ENCODE data around the gene RBPMS2.

Gene RBPMS2

DNA sequence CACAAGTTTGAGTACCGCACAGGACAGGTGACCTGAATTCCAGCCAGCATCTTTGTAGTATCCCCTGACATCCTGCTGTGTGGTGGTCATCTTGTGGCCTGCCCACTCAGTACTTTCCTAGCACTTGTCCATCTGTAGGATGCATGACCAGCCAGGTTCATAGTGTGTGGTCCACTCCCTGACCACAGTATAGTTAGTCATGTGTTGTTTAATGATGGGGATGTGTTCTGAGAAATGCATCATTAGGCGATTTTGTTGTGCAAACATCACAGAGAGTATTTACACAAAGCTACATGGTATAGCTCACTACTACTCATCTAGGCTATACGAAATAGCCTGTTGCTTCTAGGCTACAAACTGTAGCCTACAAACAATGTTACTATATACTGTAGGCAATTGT lies 16.9 kb upstream of the RBPMS2 start:
- H3K27ac ChIP-seq, result no peak overlapping the region
- TF ChIP-seq, protein P1, sequence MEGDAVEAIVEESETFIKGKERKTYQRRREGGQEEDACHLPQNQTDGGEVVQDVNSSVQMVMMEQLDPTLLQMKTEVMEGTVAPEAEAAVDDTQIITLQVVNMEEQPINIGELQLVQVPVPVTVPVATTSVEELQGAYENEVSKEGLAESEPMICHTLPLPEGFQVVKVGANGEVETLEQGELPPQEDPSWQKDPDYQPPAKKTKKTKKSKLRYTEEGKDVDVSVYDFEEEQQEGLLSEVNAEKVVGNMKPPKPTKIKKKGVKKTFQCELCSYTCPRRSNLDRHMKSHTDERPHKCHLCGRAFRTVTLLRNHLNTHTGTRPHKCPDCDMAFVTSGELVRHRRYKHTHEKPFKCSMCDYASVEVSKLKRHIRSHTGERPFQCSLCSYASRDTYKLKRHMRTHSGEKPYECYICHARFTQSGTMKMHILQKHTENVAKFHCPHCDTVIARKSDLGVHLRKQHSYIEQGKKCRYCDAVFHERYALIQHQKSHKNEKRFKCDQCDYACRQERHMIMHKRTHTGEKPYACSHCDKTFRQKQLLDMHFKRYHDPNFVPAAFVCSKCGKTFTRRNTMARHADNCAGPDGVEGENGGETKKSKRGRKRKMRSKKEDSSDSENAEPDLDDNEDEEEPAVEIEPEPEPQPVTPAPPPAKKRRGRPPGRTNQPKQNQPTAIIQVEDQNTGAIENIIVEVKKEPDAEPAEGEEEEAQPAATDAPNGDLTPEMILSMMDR (conservative IDR thresholded peaks at IDR 0.05), result no peak

DNA sequence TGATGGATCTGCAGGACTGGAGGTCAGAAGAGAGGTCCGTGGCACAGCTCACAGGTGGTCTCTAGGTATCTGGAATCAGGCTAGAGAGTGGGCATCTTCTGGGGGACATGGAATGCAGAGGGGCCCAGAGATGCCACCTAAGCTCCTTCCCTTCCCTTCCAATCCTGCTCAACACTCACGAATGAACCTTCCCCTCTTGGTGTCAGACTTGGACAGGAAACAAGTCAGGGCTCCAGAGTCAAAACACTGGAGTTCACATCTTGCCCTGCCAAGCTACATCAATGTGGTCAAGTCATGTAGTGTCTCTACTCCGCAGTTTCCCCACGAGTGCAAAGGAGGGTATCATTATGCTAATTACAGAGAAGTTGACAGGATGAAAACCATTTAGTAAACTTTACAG lies 16.0 kb upstream of the RBPMS2 start:
- H3K27ac ChIP-seq, result no peak overlapping the region
- TF ChIP-seq, protein P1 (conservative IDR thresholded peaks at IDR 0.05), result no peak

DNA sequence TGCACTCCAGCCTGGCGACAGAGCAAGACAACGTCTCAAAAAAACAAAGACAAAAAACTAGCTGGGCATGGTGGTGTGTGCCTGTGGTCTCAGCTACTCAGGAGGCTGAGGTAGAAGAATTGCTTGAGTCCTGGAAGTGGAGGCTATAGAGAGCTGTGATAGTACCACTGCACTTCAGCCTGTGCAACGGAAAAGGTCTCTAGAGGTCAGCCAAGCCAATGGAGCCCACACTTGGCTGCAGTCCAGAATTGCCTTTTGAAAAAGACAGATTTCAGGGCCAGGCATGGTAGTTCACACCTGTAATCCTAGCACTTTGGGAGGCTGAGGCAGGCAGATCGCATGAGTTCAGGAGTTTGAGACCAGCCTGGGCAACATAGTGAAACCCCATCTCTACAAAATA lies 8.4 kb upstream of the RBPMS2 start:
- TF ChIP-seq, protein P1 (conservative IDR thresholded peaks at IDR 0.05), result no peak
- H3K27ac ChIP-seq, result no peak overlapping the region

DNA sequence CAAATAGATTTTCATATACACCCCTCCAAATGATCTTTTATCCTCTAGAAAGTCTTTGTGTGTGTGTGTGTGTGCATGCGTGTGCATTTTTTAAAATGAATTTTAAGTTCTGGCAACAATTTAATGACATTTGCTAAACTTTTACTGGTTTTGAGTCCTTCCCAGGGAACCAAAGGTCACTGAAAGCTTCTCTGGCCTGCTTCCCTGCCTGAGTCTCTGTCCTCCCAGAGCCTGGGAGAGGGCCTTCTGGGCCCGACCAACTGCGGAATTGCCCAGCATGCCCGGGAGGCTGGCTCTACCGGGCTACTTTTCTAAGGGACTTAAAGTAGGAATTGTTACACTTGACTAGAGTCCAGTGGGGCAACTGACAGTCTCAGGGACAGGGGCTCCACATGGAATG lies 7.4 kb upstream of the RBPMS2 start:
- TF ChIP-seq, protein P1 (conservative IDR thresholded peaks at IDR 0.05), result no peak
- no peak overlapping the region for H3K27ac ChIP-seq

DNA sequence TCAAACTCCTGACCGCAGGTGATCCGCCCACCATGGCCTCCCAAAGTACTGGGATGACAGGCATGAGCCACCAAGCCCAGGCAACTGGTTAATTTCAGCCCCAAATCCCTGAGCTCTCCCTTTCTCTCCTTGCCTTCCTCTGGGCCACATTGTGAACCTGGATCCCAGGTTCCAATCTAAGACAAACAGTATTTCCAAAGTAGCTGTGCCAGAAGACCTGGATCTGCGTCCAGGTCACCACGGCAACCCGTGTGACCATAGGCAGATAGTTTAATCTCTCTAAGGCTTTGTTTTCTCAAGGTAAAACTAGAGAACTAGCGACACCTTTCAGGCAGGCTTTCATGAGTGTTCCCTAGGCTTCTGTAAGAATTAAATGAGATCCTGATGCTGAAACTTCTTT lies 5.9 kb upstream of the RBPMS2 start:
- no peak overlapping the region for H3K27ac ChIP-seq
- TF ChIP-seq, protein P1 (conservative IDR thresholded peaks at IDR 0.05), result no peak

DNA sequence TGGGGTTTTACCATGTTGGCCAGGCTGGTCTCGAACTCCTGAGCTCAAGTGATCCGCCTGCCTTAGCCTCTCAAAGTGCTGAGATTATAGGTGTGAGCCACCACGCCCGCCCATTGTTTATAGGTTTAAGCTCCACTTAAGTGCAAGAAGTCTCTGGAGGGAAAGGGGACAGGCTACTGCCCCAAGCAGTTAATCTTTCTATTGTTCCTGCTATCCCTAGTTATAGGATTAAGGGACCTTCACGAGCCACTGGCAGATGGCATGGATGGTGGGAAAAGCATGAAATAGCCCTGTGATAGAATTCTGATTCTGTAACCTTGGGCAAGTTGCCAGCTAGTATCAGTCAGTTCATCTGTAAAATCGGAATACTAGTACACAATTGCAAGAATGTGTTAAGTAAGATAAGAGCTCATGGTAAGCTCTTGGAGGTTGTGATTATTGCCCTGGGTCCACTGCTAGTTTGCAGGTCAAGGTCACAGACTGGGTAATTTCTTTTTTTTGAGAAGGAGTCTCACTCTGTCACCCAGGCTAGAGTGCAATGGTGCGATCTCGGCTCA lies 5.3 kb upstream of the RBPMS2 start:
- no peak overlapping the region for H3K27ac ChIP-seq
- TF ChIP-seq, protein P1 (conservative IDR thresholded peaks at IDR 0.05), result no peak

DNA sequence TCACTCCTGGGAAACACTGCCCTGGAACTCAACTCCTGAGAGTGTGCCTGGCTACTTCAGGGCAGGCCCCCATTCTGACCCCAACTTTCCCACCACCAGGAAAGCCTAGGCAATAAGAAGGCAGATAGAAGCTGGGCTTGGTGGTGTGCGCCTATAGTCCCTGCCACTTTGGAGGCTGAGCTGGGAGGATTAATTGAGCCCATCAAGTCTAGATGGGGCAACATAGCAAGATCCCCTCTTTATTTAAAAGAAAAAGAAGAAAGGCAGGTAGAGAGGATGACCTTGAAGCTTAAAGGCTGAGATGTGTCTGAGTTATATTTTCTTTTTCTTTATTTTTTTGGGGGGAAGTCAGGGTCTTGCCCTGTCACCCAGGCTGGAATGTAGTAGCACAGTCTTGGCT lies 4.2 kb upstream of the RBPMS2 start:
- no peak overlapping the region for H3K27ac ChIP-seq
- TF ChIP-seq, protein P1 (conservative IDR thresholded peaks at IDR 0.05), result no peak
